Spleen (tissue), 7 donors: Measurements from ENCODE around the gene UGT2B28.
"Not testable (repeated sequence)": the region's sequence is repeated elsewhere in the genome, so short reads cannot be mapped to it uniquely, and the experiment has no call there.

Experiments
- POLR2AphosphoS5 ChIP-seq, 3 donors: sonication (generic); formaldehyde crosslinking; IDR thresholded peaks; one replicate each; pipeline ENCODE4 v1.5.1; 2017; ENCODE audit warnings: antibody characterized with exemption in 3 of 3
- TF ChIP-seq, protein P1 (sequence below), 11 experiments: fragments of 200-600 bp in 7 of 11; fragments of 450-650 bp in 4 of 11; sonication (generic) in 4 of 11; IDR thresholded peaks in 8 of 11; conservative IDR thresholded peaks in 3 of 11; 1 replicate in 7 of 11; 2 replicates in 4 of 11; pipeline versions ENCODE4 v1.4.0 to v1.8.0; 2016 to 2021; ENCODE audit warnings: antibody characterized with exemption in 11 of 11, inconsistent platforms in 4 of 11, mild to moderate bottlenecking in 1 of 11
- donor health status: DM: no; HTN: no; CAD: no; lungs with moderate emphysema.
- donor health status: DM: no; HTN: no; CAD: no.
- donor health status: DM: no; HTN: no; CAD: no.

GRCh38 chr4:69280081-69280480 is at the start of gene UGT2B28:
- not testable (repeated sequence) for TF ChIP-seq POLR2AphosphoS5 (IDR thresholded peaks at IDR 0.05)
- TF ChIP-seq, protein P1, sequence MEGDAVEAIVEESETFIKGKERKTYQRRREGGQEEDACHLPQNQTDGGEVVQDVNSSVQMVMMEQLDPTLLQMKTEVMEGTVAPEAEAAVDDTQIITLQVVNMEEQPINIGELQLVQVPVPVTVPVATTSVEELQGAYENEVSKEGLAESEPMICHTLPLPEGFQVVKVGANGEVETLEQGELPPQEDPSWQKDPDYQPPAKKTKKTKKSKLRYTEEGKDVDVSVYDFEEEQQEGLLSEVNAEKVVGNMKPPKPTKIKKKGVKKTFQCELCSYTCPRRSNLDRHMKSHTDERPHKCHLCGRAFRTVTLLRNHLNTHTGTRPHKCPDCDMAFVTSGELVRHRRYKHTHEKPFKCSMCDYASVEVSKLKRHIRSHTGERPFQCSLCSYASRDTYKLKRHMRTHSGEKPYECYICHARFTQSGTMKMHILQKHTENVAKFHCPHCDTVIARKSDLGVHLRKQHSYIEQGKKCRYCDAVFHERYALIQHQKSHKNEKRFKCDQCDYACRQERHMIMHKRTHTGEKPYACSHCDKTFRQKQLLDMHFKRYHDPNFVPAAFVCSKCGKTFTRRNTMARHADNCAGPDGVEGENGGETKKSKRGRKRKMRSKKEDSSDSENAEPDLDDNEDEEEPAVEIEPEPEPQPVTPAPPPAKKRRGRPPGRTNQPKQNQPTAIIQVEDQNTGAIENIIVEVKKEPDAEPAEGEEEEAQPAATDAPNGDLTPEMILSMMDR (IDR thresholded peaks at IDR 0.05 in 8 of 11, conservative IDR thresholded peaks at IDR 0.05 in 3 of 11) = not testable (repeated sequence)
